ENCODE data around the gene BCAS4. TPM values are rescaled to one million over a fixed set of nuclear protein-coding genes. Genes with fewer than 3 reads are reported as not detected.
"Not testable (repeated sequence)": the region's sequence is repeated elsewhere in the genome, so short reads cannot be mapped to it uniquely, and the experiment has no call there.

Gene BCAS4
- total RNA-seq, 1 experiment from 2014 or later = 4.4 TPM

DNA sequence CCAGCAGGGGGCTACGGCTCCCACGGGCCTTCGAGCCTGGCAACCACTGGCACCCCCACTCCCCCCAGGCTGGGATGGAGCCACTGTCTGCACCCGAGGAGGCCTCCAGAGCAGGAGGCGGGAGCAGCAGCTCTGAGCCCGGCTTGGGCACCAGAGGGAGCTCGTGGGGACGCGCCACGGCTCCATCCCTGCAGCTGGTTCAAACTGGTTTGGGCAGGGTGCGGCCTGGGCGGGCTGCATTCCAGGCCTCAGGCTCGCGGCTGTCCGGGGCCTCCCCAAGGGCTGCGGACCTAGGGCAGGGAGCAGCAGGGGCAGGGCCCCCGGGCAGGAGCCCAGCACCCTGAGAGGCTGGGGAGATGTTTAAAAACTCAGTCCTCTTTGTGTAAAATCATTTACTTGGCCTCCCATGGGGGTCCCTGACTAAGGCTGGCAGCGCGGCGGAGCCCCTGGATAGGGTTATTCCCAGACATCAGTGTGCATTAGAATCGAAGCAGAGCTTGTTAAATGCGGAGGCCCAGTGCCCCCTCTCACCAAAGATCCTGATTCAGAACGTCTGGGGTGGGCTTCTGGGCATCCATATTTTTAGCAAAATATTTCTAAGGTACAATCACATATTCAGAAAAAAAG is 4.1 kb upstream of the BCAS4 start:
- in situ Hi-C loops (cut with HindIII; ENCODE audit: low pct_unique_long_range_greater_than_20kb, low sequenced_read_pairs) = no loop called here
- peak; percentile 91 for DNase-seq (ENCODE audit: low read depth, low spot score)

DNA sequence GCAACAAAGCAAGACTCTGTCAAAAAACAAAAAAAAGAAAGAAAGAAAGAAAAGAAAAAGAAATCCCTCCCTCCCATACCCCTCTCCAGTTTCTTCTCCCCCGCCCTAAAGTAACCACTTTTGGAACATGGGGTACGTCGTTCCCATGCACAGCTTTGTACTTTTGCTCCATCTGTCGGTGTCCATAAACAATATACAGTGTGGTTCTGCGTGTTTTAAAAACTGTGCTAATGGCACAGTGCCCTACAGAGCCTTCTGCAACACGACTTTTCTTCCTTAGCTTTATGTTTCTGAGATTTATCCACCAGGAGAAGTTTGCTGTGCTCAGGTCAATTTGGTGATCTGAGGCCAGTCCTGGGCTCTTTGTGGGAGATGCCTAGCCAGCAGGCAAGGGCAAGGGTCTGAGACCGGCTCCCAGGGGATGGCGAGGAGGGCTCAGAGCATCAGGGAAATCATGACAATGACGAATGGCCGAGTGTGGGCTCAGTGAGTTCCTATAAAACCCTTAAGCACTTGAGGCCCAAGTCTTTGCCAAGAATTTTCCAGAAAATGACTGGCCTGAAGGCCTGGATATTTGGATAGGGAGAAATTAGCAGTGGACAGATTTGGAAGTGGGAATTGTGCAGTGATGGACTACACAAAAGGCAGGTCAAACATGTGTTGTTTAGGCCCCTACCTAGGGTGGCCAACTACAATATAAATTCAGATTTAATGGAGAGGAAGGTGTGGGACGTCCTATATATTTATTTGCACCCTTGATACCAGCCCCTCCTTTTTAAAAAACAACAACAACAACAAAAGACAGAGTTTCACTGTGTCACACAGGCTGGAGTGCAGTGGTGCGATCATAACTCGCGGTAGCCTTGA is 1.9 kb upstream of the BCAS4 start:
- DNase-seq (ENCODE audit: low read depth, low spot score) = no peak
- in situ Hi-C loops (cut with HindIII; ENCODE audit: low pct_unique_long_range_greater_than_20kb, low sequenced_read_pairs) = no loop called here

DNA sequence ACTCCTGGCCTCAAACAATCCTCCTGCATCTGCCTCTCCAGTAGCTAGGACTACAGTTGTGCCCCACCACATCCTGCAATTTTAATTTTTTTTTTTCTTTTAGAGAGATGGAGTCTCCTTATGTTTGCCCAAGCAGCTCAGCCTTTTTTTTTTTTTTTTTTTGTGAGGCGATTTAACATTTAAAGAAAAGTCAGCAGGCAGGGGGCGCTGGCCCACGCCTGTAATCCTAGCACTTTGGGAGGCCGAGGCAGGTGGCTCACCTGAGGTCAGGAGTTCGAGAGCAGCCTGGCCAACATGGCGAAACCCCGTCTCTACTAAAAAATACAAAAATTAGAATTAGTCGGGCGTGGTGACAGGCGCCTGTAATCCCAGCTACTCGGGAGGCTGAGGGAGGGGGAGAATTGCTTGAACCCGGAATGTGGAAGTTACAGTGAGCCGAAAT is 1.3 kb upstream of the BCAS4 start:
- in situ Hi-C loops (cut with HindIII; ENCODE audit: low pct_unique_long_range_greater_than_20kb, low sequenced_read_pairs) = not testable (repeated sequence)
- DNase-seq (ENCODE audit: low read depth, low spot score) = peak; percentile 58

DNA sequence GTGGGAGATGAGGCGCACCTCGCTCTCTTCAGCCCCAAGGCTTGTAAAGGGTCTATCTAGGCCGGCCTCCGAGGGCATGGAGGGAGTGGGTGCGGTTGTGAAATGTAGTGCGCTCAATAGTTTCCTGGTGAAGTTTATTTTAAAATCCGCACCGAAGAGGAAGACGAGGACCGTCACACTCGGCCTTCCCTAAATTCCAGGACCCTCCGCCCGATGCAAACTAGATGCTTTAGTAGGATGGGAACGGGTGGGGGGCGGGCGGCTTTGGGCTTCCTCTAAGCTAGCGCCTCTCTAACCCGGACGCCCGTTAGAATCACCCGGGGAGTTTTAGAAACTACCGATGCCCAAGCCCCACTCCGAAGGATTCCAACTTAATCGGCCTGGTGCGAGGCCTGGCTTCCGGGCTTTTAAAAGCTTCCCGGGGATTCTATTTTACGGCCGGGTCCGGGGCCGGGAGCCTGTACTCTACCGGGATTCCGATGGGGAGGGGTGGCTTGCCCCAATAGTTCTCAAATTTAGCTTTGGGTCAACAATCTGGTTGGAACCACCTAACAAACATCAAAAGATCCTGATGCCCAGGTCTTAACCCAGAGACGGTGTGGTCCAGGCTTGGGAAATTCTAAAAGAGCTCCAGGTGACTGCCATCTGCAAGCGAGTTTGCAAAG is 548 bp upstream of the BCAS4 start:
- DNase-seq (ENCODE audit: low read depth, low spot score) = no peak
- in situ Hi-C loops (cut with HindIII; ENCODE audit: low pct_unique_long_range_greater_than_20kb, low sequenced_read_pairs) = no loop called here

DNA sequence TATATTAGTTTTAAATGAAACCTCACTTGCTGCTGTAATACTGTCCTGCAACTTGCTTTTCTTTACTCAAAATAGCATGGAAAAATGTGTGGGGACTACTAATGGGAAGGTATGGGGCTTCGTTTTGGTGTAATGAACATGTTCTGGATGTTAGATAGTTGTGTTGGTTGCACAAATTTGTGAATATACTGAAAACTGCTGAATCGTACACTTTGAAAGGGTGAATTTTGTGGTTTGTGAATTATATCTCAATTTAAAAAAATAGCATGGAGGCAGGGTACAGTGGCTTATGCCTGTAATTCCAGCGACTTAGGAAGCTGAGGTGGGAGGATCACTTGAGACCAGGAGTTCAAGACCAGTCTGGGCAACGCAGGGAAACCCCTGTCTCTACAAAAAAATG is 2.3 kb downstream of the BCAS4 start:
- DNase-seq (ENCODE audit: low read depth, low spot score) = no peak
- in situ Hi-C loops (cut with HindIII; ENCODE audit: low pct_unique_long_range_greater_than_20kb, low sequenced_read_pairs) = no loop called here

DNA sequence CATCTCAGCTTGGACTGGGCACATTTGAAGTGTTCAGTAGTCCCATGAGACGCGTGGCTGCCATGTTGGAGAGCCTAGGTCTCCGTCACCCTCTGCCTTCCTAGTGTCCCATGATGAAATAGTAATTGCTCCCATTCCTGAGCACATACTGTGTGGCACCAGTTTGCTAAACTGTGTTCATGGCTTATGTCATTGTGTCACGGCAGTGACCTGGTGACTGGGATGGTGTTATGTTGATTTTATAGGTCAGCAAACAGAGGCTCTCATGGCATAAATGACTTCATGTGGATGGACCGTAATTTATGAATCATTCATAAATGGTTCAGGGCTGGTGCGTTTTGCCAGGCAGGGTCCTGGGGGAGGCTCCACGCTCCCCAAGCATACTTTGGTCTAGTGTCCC is 3.8 kb downstream of the BCAS4 start:
- in situ Hi-C loops (cut with HindIII; ENCODE audit: low pct_unique_long_range_greater_than_20kb, low sequenced_read_pairs) = no loop called here
- DNase-seq (ENCODE audit: low read depth, low spot score) = no peak

DNA sequence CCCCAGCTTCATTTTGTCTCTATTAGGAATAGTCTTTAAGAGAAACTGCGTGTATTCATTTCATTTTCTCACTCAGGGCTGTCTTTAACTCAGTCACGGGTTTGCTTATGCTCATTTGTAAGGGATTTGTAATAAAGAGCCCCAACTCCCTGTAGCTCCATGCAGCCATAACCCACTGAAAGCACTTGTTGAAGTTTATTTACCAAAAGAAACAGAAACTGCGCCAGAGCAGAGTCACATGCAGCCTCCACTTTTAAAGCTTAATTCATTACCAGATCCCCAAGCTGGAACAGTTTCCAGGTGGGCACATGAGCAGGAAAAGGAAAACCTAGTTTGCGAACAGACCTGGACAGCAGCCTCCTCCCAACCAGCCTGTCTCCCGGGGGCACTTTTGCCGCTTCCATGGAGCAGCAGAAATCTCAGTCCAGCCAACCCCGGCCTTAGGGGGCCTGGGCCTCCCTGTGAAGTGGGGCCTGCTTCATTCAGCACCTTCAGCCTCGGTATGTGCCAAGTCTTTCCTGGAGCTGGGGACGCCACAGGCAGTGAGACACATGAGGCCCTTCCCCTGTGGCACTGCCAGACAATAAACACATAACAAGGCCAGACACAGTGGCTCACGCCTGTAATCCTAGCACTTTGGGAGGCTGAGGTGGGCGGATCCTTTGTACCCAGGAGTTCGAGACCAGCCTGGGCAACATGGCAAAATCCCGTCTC is 4.5 kb downstream of the BCAS4 start:
- DNase-seq (ENCODE audit: low read depth, low spot score) = no peak
- in situ Hi-C loops (cut with HindIII; ENCODE audit: low pct_unique_long_range_greater_than_20kb, low sequenced_read_pairs) = no loop called here

DNA sequence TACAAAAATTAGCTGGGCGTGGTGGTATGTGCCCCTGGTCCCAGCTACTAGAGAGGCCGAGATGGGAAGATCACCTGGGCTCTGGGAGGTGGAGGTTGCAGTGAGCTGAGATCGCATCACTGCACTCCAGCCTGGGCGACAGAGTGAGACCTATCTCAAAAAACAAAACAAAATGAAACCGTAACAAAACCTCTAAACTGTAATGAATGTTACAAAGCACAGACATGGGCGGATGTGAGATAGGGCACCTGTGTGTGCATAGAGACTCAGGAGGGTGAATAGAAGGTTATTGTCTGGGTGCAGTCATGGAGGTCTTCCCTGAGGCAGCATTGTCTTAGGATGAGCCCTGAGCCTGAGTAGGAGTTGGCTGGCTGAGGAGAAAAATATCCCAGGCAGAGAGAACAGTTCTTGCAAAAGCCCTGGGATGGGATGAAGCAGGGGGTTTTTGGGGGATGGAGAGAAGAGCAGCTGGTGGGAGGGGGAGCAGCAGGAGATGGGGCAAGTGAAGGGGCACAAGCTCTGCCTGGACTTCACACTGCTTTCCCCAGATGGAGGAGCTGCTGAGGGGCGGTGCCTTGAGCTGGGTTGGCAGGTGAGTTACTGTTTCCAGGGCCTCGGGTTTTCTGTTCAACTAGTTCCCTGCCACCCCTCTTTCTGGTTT is 5.2 kb downstream of the BCAS4 start:
- in situ Hi-C loops (cut with HindIII; ENCODE audit: low pct_unique_long_range_greater_than_20kb, low sequenced_read_pairs) = loop anchor here (25.0 kb wide), 1 partner anchor 112 kb away; no protein-coding TSS in a partner anchor
- no peak for DNase-seq (ENCODE audit: low read depth, low spot score)

DNA sequence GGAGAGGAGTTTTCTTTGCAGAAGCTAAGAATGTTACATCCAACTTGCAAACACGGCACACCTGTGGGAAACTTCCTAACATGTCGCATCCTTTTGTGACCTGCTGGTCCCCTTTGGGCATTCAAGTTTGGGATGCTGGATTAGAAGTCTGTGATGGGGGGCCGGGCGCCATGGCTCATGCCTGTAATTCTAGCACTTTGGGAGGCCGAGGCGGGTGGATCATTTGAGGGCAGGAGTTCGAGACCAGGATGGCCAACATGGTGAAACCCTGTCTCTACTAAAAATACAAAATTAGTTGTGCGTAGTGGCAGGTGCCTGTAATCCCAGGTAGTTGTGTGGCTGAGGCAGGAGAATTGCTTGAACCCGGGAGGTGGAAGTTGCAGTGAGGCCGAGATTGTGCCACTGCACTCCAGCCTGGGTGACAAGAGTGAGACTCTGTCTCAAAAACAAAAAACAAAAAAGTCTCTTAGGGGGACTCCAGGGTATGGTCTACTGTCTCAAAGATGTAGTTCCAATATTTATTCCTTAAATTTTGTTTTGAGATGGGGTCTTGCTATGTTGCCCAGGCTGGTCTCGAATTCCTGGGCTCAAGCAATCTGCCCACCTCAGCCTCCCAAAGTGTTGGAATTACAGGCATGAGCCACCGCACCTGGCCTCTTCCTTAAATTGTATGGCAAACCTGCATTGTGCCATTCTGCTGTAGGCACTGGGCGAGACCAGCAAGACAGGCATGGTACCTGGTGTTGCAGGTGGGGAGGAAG is 6.3 kb downstream of the BCAS4 start:
- in situ Hi-C loops (cut with HindIII; ENCODE audit: low pct_unique_long_range_greater_than_20kb, low sequenced_read_pairs) = loop anchor here (25.0 kb wide), 1 partner anchor 111 kb away; no protein-coding TSS in a partner anchor

DNA sequence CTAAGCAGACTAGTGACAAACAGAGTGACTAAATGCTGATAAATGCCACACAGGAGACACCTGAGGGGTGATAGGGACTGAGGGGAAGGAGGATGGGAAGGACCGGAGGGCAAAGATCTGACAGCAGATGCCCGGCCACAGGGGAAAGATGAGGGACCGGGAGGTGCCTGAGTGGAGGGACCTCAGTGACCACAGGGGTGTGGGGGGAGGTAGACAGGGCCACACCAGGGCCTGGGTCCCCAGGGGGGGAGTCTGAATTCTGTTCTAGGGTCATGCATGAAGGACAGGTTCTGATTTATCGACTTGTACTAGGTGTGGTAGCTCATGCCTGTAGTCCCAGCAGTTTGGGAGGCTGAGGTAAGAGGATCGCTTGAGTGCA is 6.9 kb downstream of the BCAS4 start:
- DNase-seq (ENCODE audit: low read depth, low spot score) = no peak
- in situ Hi-C loops (cut with HindIII; ENCODE audit: low pct_unique_long_range_greater_than_20kb, low sequenced_read_pairs) = loop anchor here (25.0 kb wide), 1 partner anchor 111 kb away; no protein-coding TSS in a partner anchor

More for the DNA sequence above, 6.3 kb downstream of the BCAS4 start:
- DNase-seq (ENCODE audit: low read depth, low spot score) = not testable (repeated sequence)

DNA sequence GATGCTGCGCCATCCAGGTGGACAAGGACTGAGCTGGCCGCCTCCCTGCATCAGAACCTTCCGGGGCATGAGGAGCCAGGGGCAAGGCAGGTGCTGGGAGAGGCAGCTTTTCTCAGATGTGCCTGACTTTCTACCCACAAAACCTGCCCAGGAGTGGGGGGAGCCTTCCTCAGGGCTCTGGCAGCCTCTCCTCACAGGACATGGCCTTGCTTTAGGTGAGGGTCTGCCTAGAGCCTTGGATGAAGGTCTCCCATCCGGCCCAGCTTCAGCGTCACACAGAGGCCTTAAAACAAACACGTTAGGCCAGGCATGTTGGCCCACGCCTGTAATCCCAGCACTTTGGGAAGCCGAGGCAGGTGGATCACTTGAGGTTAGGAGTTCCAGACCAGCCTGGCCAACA is 7.4 kb downstream of the BCAS4 start:
- DNase-seq (ENCODE audit: low read depth, low spot score) = no peak
- in situ Hi-C loops (cut with HindIII; ENCODE audit: low pct_unique_long_range_greater_than_20kb, low sequenced_read_pairs) = loop anchor here (25.0 kb wide), 1 partner anchor 110 kb away; no protein-coding TSS in a partner anchor

DNA sequence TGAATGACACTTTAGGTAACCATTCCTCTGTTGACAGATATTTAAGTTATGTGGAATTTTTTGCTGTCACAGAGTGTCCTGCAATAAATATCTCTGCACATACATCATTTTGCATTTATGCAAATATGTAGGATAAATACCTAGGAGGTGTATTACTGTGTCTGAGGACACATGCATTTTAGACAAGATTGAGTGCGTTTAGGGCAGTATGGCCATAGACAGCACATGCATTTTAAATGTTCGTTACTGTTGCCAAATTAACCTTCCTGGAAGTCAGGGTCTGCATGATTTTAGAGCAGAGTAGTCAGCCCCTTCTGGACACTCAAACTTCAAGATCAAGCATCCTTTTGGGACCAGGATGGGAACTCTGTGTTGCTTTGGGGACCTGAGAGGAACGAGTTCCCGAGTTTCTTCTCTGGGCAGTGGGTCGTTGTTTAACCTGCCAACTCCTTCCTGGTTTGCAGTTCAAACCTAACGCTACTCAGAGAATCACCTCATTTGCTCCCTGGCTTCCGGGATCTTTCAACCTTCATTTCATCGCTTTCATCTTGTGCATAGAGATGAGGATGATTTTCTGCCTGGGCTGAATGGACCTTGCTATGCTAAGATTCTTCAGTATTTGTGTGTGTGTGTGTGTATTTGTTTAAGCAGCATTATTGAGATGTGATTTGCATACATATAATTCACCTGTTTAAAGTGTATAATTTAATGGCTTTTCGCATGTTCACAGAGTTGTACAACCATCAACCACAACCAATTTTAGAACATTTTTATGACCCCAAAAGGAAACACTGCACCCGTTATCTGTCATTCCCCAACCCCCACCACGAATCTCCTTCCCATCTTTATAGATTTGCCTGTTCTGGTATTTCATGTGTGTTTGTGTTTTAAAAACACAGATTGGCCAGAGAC is 9.8 kb downstream of the BCAS4 start:
- no peak for DNase-seq (ENCODE audit: low read depth, low spot score)
- in situ Hi-C loops (cut with HindIII; ENCODE audit: low pct_unique_long_range_greater_than_20kb, low sequenced_read_pairs) = loop anchor here (25.0 kb wide), 1 partner anchor 108 kb away; no protein-coding TSS in a partner anchor

DNA sequence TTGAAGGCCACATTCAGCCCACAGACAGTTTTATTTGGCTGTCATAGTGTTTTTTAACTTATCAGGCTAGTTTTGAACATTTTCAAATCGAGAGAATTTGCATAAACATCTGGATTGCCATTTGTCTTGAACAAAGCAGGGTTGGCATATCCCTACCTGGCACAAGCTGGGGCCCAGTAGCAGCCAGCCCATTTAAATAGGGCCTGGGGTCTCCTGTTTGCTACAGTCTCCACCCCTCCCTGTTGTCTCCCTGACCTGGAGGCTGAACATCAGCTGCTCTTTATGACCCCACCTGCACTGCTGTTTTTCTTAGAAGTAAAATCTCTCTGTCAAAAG is 10.5 kb downstream of the BCAS4 start:
- in situ Hi-C loops (cut with HindIII; ENCODE audit: low pct_unique_long_range_greater_than_20kb, low sequenced_read_pairs) = loop anchor here (25.0 kb wide), 1 partner anchor 107 kb away; no protein-coding TSS in a partner anchor
- no peak for DNase-seq (ENCODE audit: low read depth, low spot score)

DNA sequence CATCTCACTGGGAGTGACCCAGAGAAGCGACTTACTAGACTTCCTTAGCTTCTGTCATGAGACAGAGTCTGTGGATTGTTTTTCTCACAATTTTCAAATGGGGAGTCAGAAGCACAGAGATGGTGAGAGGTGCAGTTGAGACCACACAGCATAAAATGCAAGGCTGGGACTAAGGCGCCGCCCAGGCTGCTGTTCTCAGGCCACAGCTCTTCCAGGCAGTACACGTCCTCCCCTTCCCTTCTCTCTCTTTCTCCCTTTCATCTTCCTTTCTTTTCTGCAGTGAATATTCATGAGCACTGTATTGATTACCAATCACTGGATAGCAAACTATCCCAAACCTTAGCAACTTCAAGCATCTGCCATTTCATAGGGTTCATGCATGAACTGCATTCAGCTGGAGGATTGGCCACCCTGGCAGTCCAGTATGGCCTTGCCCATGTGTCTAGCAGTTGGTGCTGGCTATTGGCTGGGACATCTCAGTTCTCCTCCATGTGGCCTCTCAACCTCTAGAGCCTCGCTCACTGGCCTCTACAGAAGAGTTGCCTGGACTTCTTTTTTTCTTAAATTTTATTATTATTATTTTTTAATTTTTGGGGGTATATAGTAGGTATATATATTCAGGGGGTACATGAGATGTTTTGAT is 11.4 kb downstream of the BCAS4 start:
- in situ Hi-C loops (cut with HindIII; ENCODE audit: low pct_unique_long_range_greater_than_20kb, low sequenced_read_pairs) = loop anchor here (25.0 kb wide), 1 partner anchor 106 kb away; no protein-coding TSS in a partner anchor
- DNase-seq (ENCODE audit: low read depth, low spot score) = no peak

DNA sequence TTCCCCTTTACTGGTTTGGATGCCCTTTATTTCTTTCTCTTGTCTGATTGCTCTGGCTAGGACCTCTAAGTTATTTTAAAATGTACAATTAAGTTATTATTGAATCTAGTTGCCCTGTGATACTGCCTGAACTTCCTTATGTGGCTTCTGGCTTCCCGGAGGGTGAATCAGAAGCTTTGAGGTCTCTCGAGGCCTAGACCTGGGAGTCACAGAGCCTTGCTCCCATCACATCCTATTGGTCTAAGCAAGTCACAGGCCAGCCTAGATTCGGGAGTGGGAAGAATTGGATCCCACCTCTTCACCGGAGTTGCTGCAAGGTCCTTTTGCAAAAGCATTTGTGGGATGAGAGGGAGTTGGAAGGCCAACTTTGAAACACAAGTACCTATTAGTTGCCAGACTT is 15.2 kb downstream of the BCAS4 start:
- DNase-seq (ENCODE audit: low read depth, low spot score) = no peak
- in situ Hi-C loops (cut with HindIII; ENCODE audit: low pct_unique_long_range_greater_than_20kb, low sequenced_read_pairs) = loop anchor here (25.0 kb wide), 1 partner anchor 102 kb away; no protein-coding TSS in a partner anchor
